OCI-LY1 (cell line): ENCODE measurements around the gene ROR1.

Experiments used
- H2AFZ ChIP-seq: fragments of 200-600 bp; sonication (generic), shearing (Covaris generic); 2 replicates; pipeline ENCODE4 v1.6.0; 2014; ENCODE audit warnings: antibody characterized with exemption, mild to moderate bottlenecking, low read length
- H3F3A ChIP-seq: fragments of 200-600 bp; sonication (generic), shearing (Covaris generic); 2 replicates; pipeline ENCODE4 v1.6.0; 2014; ENCODE audit warnings: mild to moderate bottlenecking, antibody characterized with exemption, low read length, moderate library complexity; ENCODE audit not compliant: insufficient read depth
- H3K27ac ChIP-seq: fragments of 200-600 bp; sonication (generic); 2 replicates; pipeline ENCODE4 v1.5.1; 2014; ENCODE audit warnings: low read length, mixed run types, mild to moderate bottlenecking, low read depth; ENCODE audit not compliant: poor library complexity, severe bottlenecking
- H3K27me3 ChIP-seq: fragments of 200-600 bp; sonication (generic); 2 replicates; pipeline ENCODE4 v1.6.0; 2014; ENCODE audit warnings: antibody characterized with exemption, mild to moderate bottlenecking, low read length, moderate library complexity; ENCODE audit not compliant: insufficient read depth
- H3K36me3 ChIP-seq: fragments of 200-600 bp; sonication (generic); 2 replicates; pipeline ENCODE4 v1.6.1; 2014; ENCODE audit warnings: mild to moderate bottlenecking, antibody characterized with exemption, low read length, moderate library complexity, mixed read lengths; ENCODE audit not compliant: insufficient read depth
- H3K4me1 ChIP-seq: fragments of 200-600 bp; sonication (generic); 2 replicates; pipeline ENCODE4 v1.5.1; 2014; ENCODE audit warnings: mild to moderate bottlenecking, low read length, moderate library complexity; ENCODE audit not compliant: insufficient read depth, severe bottlenecking
- H3K4me2 ChIP-seq: fragments of 200-600 bp; sonication (generic), shearing (Covaris generic); 2 replicates; pipeline ENCODE4 v1.6.1; 2014; ENCODE audit warnings: low read length
- H3K4me3 ChIP-seq: fragments of 200-600 bp; sonication (generic); 2 replicates; pipeline ENCODE4 v1.5.1; 2014; ENCODE audit warnings: low read length, low read depth, mild to moderate bottlenecking, mixed read lengths; ENCODE audit not compliant: poor library complexity, severe bottlenecking
- H3K79me2 ChIP-seq: fragments of 200-600 bp; shearing (Covaris generic); 2 replicates; pipeline ENCODE4 v1.6.1; 2016; ENCODE audit warnings: mixed run types, low read length, mixed read lengths; ENCODE audit not compliant: insufficient read depth
- H3K9ac ChIP-seq: fragments of 200-600 bp; sonication (generic), shearing (Covaris generic); 2 replicates; pipeline ENCODE4 v1.6.1; 2014; ENCODE audit warnings: mild to moderate bottlenecking, low read length, mixed read lengths
- H3K9me2 ChIP-seq: fragments of 200-600 bp; sonication (generic), shearing (Covaris generic); 2 replicates; pipeline ENCODE4 v1.6.1; 2014; ENCODE audit warnings: low read depth, mild to moderate bottlenecking, low read length, mixed read lengths
- H3K9me3 ChIP-seq: fragments of 200-600 bp; shearing (Covaris generic); 2 replicates; pipeline ENCODE4 v1.6.1; 2014; ENCODE audit warnings: low read length, mixed read lengths
- H4K20me1 ChIP-seq: fragments of 200-600 bp; sonication (generic), shearing (Covaris generic); 2 replicates; pipeline ENCODE4 v1.6.0; 2016; ENCODE audit warnings: mild to moderate bottlenecking, low read length; ENCODE audit not compliant: insufficient read depth
- CTCF ChIP-seq: fragments of 200-600 bp; sonication (generic), shearing (Covaris generic); IDR thresholded peaks from 2 replicates; pipeline ENCODE4 v1.5.1; 2017; ENCODE audit warnings: mild to moderate bottlenecking, antibody characterized with exemption, low read length, moderate library complexity, mixed read lengths
- EZH2 ChIP-seq: fragments of 200-600 bp; sonication (generic), shearing (Covaris generic); IDR thresholded peaks from 2 replicates; pipeline ENCODE4 v1.8.0; 2017; ENCODE audit warnings: borderline replicate concordance, mixed run types, mild to moderate bottlenecking, antibody characterized with exemption, low read length, moderate library complexity, mixed read lengths

The ROR1 gene

GRCh38 chr1:63758791-63759190, 15.0 kb upstream of the ROR1 start:
- no peak for TF ChIP-seq CTCF
- TF ChIP-seq EZH2: no peak
- no peaks in the 10 kb centered on the region for H4K20me1 ChIP-seq
- H3K79me2 ChIP-seq: no peaks in the 10 kb centered on the region
- no peak overlapping the region for H3K27ac ChIP-seq
- no peak overlapping the region for H3K9ac ChIP-seq
- no peaks in the 10 kb centered on the region for H3K4me1 ChIP-seq
- no peaks in the 10 kb centered on the region for H3K9me2 ChIP-seq
- no peak overlapping the region for H3K4me2 ChIP-seq
- H3F3A ChIP-seq: no peaks in the 10 kb centered on the region
- no peak overlapping the region for H3K4me3 ChIP-seq
- no peaks in the 10 kb centered on the region for H3K36me3 ChIP-seq
- H3K27me3 ChIP-seq: no peaks in the 10 kb centered on the region
- no peaks in the 10 kb centered on the region for H3K9me3 ChIP-seq
- H2AFZ ChIP-seq: no peak overlapping the region

GRCh38 chr1:63759778-63760177, 14.0 kb upstream of the ROR1 start:
- H3K4me1 ChIP-seq: no peaks in the 10 kb centered on the region
- no peaks in the 10 kb centered on the region for H3K9me3 ChIP-seq
- H3K9ac ChIP-seq: no peak overlapping the region
- H3K9me2 ChIP-seq: no peaks in the 10 kb centered on the region
- no peak overlapping the region for H2AFZ ChIP-seq
- H3K79me2 ChIP-seq: no peaks in the 10 kb centered on the region
- H3K27ac ChIP-seq: no peak overlapping the region
- TF ChIP-seq CTCF: no peak
- TF ChIP-seq EZH2: no peak
- H3K36me3 ChIP-seq: no peaks in the 10 kb centered on the region
- H3K4me2 ChIP-seq: no peak overlapping the region
- H3K4me3 ChIP-seq: no peak overlapping the region
- no peaks in the 10 kb centered on the region for H4K20me1 ChIP-seq
- no peaks in the 10 kb centered on the region for H3F3A ChIP-seq
- H3K27me3 ChIP-seq: no peaks in the 10 kb centered on the region

- no peaks in the 10 kb centered on the region for H3K4me1 ChIP-seq
- no peak overlapping the region for H3K4me3 ChIP-seq
- H3K79me2 ChIP-seq: no peaks in the 10 kb centered on the region
- H3K9me3 ChIP-seq: no peaks in the 10 kb centered on the region
- no peak overlapping the region for H3K27ac ChIP-seq
- H3F3A ChIP-seq: no peaks in the 10 kb centered on the region
- no peaks in the 10 kb centered on the region for H4K20me1 ChIP-seq
- H3K27me3 ChIP-seq: no peaks in the 10 kb centered on the region
- H3K36me3 ChIP-seq: no peaks in the 10 kb centered on the region
- no peak for TF ChIP-seq CTCF
- no peak for TF ChIP-seq EZH2
- no peak overlapping the region for H3K4me2 ChIP-seq
- H3K9ac ChIP-seq: no peak overlapping the region
- no peaks in the 10 kb centered on the region for H3K9me2 ChIP-seq
- H2AFZ ChIP-seq: no peak overlapping the region
Measured at GRCh38 chr1:63770381-63770780, 3.4 kb upstream of the ROR1 start.
